Mucosa of descending colon (tissue), 3 donors: ENCODE results near the gene LIPE. TPM values are rescaled to one million over a fixed set of nuclear protein-coding genes. Genes with fewer than 3 reads are reported as not detected.
"Not testable (repeated sequence)": the region's sequence is repeated elsewhere in the genome, so short reads cannot be mapped to it uniquely, and the experiment has no call there.

Experiments used
- ATAC-seq: fragments of 200-7000 bp; cut with Tn5 transposase; one replicate; pipeline ENCODE4 v1.9.1; 2020; ENCODE audit warnings: mild to moderate bottlenecking, moderate library complexity
- DNase-seq, 3 donors: peaks; one replicate each; pipeline ENCODE4 v3.0.0-alpha.2; 2020
- H3K36me3 ChIP-seq: fragments of 200-600 bp; one replicate; pipeline ENCODE4 v1.8.0; 2021; ENCODE audit warnings: low read depth, mild to moderate bottlenecking
- H3K4me1 ChIP-seq: fragments of 200-600 bp; one replicate; pipeline ENCODE4 v1.8.0; 2021; ENCODE audit warnings: low read depth, mild to moderate bottlenecking
- H3K4me3 ChIP-seq: fragments of 200-600 bp; one replicate; pipeline ENCODE4 v1.8.0; 2021; ENCODE audit warnings: mild to moderate bottlenecking
- H3K9me3 ChIP-seq: fragments of 200-600 bp; one replicate; pipeline ENCODE4 v1.8.0; 2021; ENCODE audit warnings: mild to moderate bottlenecking
- intact Hi-C, 2 donors: fragments of 100-400 bp; cut with DNase I in 1 of 2; cut with micrococcal nuclease in 1 of 2; formaldehyde crosslinking; loops; one replicate each; pipeline versions ENCODE4 v1.11.0 to v1.11.1; 2022; cut with DNase I, micrococcal nuclease
- total RNA-seq, 3 donors: library from RNA; stranded (reverse); fragmentation: NEBNext Ultra II Directional in 2 of 3; extraction: Animal tissue kit (Norgen Biotek cat#: 25700) in 2 of 3; gene quantifications; one replicate each; pipeline versions ENCODE4 v1.2.1 to v1.2.4, GENCODE V29; 2021 to 2023
- TF ChIP-seq, protein P1 (sequence below): fragments of 200-600 bp; IDR thresholded peaks from one replicate; pipeline ENCODE4 v1.8.0; 2022; ENCODE audit warnings: antibody characterized with exemption, mild to moderate bottlenecking
- donor health status: DM: no; HTN: no; CAD: no; lungs with moderate emphysema.
- donor health status: DM: no; HTN: no; CAD: no.
- donor health status: DM: no; HTN: yes; CAD: no.

Gene LIPE
- total RNA-seq, 3 donors from 2014 or later: 7.9 to 11.7 (median 10.0) TPM

DNA sequence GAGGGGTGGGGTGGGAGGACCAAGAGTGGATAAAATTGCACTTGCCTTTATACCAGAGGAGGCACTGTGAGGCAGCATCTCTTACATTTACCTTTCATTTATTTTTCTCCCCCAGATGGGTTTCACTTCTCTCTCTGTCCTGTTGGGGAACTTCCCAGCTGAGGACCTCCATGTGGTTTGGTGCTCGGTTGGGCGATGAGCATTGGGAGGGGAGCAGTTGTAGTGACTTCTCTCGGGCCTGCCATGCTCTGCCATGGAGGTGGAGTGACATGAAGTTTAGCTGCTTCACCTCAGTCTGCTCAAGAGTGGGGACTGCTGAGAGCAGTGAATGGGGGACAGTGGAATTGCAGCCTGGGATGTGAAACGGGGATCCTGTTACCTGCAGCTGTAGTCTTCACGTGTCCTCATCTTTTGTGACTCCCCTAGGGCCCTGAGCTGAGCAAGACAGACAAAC lies 38.7 kb upstream of the LIPE start:
- no peak for DNase-seq
- TF ChIP-seq, protein P1, sequence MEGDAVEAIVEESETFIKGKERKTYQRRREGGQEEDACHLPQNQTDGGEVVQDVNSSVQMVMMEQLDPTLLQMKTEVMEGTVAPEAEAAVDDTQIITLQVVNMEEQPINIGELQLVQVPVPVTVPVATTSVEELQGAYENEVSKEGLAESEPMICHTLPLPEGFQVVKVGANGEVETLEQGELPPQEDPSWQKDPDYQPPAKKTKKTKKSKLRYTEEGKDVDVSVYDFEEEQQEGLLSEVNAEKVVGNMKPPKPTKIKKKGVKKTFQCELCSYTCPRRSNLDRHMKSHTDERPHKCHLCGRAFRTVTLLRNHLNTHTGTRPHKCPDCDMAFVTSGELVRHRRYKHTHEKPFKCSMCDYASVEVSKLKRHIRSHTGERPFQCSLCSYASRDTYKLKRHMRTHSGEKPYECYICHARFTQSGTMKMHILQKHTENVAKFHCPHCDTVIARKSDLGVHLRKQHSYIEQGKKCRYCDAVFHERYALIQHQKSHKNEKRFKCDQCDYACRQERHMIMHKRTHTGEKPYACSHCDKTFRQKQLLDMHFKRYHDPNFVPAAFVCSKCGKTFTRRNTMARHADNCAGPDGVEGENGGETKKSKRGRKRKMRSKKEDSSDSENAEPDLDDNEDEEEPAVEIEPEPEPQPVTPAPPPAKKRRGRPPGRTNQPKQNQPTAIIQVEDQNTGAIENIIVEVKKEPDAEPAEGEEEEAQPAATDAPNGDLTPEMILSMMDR: no peak
- intact Hi-C loops: no loop called here
- ATAC-seq: no peak
- Histone ChIP-seq H3K4me1 (peaks cover 13% of the 10 kb centered on the region), H3K36me3 (no peaks in the 10 kb centered on the region), H3K4me3 (no peak overlapping the region), H3K9me3 (no peaks in the 10 kb centered on the region)

DNA sequence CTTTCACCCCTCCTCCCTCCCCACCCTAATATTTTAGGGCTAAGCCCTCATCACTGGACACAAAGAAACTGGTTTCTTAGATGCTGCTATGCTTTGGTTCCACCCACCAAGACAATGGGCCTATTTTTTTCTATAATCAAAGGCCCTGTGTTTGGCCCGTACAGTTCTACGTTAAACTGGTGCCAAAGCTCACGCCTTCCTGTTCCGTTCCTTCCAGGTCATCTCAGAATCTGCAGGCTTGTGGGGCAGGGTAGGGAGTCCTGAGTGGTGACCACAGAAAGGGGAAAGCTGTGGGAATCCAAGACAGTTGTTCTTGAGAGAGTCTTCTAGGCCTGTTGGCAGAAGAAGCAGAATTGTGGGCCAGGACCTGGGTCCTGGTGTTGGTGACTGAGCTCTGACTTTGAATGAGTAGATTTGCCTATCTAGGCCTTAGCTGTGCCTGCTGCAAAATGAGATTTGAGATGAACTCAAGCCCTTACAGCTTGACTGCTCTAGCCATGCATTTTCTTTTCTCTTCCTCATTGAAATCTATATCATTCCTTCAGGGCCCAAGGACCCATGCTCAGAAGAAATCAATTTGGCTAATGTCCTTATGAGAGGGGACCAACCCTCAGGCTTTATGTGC lies 34.6 kb upstream of the LIPE start:
- H3K36me3 ChIP-seq: no peaks in the 10 kb centered on the region
- TF ChIP-seq, protein P1: no peak
- H3K9me3 ChIP-seq: no peaks in the 10 kb centered on the region
- intact Hi-C loops: no loop called here
- peaks cover 11% of the 10 kb centered on the region for H3K4me1 ChIP-seq
- no peak overlapping the region for H3K4me3 ChIP-seq
- DNase-seq (no peak), ATAC-seq (peak; percentile 37)

DNA sequence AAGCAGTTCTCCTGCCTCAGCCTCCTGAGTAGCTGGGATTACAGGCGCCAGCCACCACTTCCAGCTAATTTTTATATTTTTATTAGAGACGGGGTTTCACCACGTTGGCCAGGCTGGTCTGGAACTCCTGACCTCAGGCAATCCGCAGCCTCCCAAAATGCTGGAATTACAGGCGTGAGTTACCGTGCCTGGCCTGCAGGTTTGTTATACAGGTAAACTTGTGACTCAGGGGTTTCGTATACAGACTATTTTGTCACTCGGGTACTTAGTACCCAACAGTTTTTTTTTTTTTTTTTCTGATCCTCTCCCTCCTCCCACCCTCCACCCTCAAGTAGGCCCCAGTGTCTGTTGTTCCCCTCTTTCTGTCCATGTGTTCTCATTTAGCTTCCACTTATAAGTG lies 34.0 kb upstream of the LIPE start:
- H3K4me1 ChIP-seq: peaks cover 12% of the 10 kb centered on the region
- DNase-seq, H3K4me3 ChIP-seq, H3K36me3 ChIP-seq, intact Hi-C loops, ATAC-seq, H3K9me3 ChIP-seq: not testable (repeated sequence)

DNA sequence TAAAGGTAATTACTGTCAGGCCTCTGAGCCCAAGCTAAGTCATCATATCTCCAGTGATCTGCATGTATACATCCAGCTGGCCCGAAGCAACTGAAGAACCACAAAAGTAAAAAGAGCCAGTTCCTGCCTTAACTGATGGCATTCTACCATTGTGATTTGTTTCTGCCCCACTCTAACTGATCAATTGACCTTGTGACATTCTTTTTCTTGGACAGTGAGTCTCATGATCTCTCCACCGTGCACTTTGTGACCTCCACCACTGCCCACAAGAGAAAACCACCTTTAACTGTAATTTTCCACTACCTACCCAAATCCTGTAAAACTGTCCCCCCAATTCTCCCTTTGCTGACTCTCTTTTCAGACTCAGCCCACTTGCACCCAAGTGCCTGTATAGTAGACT lies 32.7 kb upstream of the LIPE start:
- Histone ChIP-seq H3K4me3 (no peak overlapping the region), H3K36me3 (no peaks in the 10 kb centered on the region), H3K4me1 (peaks cover 12% of the 10 kb centered on the region), H3K9me3 (no peaks in the 10 kb centered on the region)
- DNase-seq (no peak), ATAC-seq (no peak)
- intact Hi-C loops: no loop called here
- TF ChIP-seq, protein P1: no peak

DNA sequence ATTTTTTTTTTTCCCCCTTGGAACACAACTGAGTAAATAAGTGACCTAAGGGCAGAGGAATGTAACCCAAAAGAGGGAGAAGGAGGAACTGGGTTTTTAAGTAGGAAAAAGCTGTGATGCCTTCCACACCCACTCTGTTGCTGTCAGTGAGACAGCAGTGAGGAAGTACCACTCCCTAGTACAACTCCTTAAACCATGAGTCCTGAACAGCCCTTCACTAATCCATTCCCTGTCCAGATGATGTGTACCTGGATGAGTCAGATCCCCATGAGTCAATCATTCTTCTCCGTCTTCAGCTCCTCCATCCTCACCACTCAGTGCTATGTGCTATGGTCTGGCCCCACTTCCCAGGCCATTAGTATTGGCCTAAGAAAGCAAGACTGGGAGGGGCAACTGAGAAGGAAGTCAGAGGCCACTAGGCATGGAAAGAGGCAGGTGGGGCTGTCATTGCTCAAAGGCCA lies 28.5 kb upstream of the LIPE start:
- H3K4me3 ChIP-seq: no peak overlapping the region
- H3K4me1 ChIP-seq: peaks cover 13% of the 10 kb centered on the region
- no peaks in the 10 kb centered on the region for H3K9me3 ChIP-seq
- intact Hi-C loops: no loop called here
- ATAC-seq: peak; percentile 94
- TF ChIP-seq, protein P1: no peak
- H3K36me3 ChIP-seq: no peaks in the 10 kb centered on the region
- peak; percentile 61 to 78 (median 65) for DNase-seq

DNA sequence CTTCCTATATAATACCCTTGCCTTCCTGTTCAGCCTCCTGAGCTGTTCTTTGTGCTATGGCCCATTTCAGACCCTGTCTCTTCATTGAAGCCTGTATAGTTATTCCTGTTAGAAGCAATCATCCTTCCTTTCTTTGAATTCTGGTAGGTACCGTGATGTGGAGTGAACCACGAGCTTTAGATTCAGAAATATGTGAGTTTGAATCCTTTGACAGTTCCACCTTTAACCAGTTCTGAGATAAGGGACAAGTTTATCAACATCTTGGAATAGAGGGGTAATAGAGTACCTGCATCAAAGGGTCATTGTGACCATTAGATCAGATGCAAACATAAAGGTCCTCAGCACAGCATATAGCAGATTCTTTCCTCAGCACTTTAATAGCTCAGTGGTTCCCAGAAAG lies 27.9 kb upstream of the LIPE start:
- Histone ChIP-seq H3K4me1 (peaks cover 15% of the 10 kb centered on the region), H3K9me3 (no peaks in the 10 kb centered on the region), H3K36me3 (no peaks in the 10 kb centered on the region), H3K4me3 (no peak overlapping the region)
- no peak for DNase-seq
- intact Hi-C loops: no loop called here
- no peak for ATAC-seq
- TF ChIP-seq, protein P1: no peak
